ENCODE measurements around the gene GPR39.

GPR39 gene

GRCh38 chr2:132488491-132488890 is 71.9 kb downstream of the GPR39 start:
- Histone ChIP-seq H3F3A (ENCODE audit: insufficient read depth, low read length) (no peaks in the 10 kb centered on the region), H3K9ac (ENCODE audit: low read length) (no peak overlapping the region), H4K20me1 (ENCODE audit: insufficient read depth, low read length) (no peaks in the 10 kb centered on the region), H3K4me3 (ENCODE audit: low read length) (no peak overlapping the region), H3K9me2 (replicated peaks; ENCODE audit: insufficient read depth, low read length) (no peaks in the 10 kb centered on the region), H3K9me3 (replicated peaks; ENCODE audit: insufficient read depth, low read length) (no peaks in the 10 kb centered on the region), H2AFZ (ENCODE audit: low read length) (no peak overlapping the region), H3K4me1 (ENCODE audit: low read length) (no peaks in the 10 kb centered on the region), H3K36me3 (replicated peaks; ENCODE audit: insufficient read depth, low read length) (no peaks in the 10 kb centered on the region), H3K27me3 (replicated peaks; ENCODE audit: insufficient read depth, low read length) (no peaks in the 10 kb centered on the region), H3K4me2 (ENCODE audit: low read depth, low read length) (no peak overlapping the region), H3K27ac (ENCODE audit: low read length) (no peak overlapping the region), H3K79me2 (ENCODE audit: low read length) (no peaks in the 10 kb centered on the region)
- TF ChIP-seq EZH2phosphoT487 (IDR thresholded peaks at IDR 0.05; ENCODE audit: low read length) (no peak), EZH2 (optimal IDR thresholded peaks at IDR 0.05; ENCODE audit: low read depth, low read length) (no peak), CTCF (IDR thresholded peaks at IDR 0.05; ENCODE audit: low read length) (no peak)
- no peak for DNase-seq

- Histone ChIP-seq H4K20me1 (ENCODE audit: insufficient read depth, low read length) (no peaks in the 10 kb centered on the region), H3F3A (ENCODE audit: insufficient read depth, low read length) (no peaks in the 10 kb centered on the region), H3K4me1 (ENCODE audit: low read length) (no peaks in the 10 kb centered on the region), H2AFZ (ENCODE audit: low read length) (no peak overlapping the region), H3K9me3 (replicated peaks; ENCODE audit: insufficient read depth, low read length) (no peaks in the 10 kb centered on the region), H3K4me3 (ENCODE audit: low read length) (no peak overlapping the region), H3K27ac (ENCODE audit: low read length) (no peak overlapping the region), H3K79me2 (ENCODE audit: low read length) (no peaks in the 10 kb centered on the region), H3K9me2 (replicated peaks; ENCODE audit: insufficient read depth, low read length) (no peaks in the 10 kb centered on the region), H3K9ac (ENCODE audit: low read length) (no peak overlapping the region), H3K27me3 (replicated peaks; ENCODE audit: insufficient read depth, low read length) (no peaks in the 10 kb centered on the region), H3K4me2 (ENCODE audit: low read depth, low read length) (no peak overlapping the region), H3K36me3 (replicated peaks; ENCODE audit: insufficient read depth, low read length) (no peaks in the 10 kb centered on the region)
- TF ChIP-seq CTCF (IDR thresholded peaks at IDR 0.05; ENCODE audit: low read length) (no peak), EZH2phosphoT487 (IDR thresholded peaks at IDR 0.05; ENCODE audit: low read length) (no peak), EZH2 (optimal IDR thresholded peaks at IDR 0.05; ENCODE audit: low read depth, low read length) (no peak)
- DNase-seq, result no peak
Measured at GRCh38 chr2:132489150-132489549, 72.5 kb downstream of the GPR39 start.

- Histone ChIP-seq H2AFZ (ENCODE audit: low read length) (no peak overlapping the region), H3K4me2 (ENCODE audit: low read depth, low read length) (no peak overlapping the region), H3K27ac (ENCODE audit: low read length) (no peak overlapping the region), H3K27me3 (replicated peaks; ENCODE audit: insufficient read depth, low read length) (no peaks in the 10 kb centered on the region), H3K4me1 (ENCODE audit: low read length) (peaks cover 4% of the 10 kb centered on the region; the same call in 1 of the 2 replicates), H3K9ac (ENCODE audit: low read length) (no peak overlapping the region), H3K9me3 (replicated peaks; ENCODE audit: insufficient read depth, low read length) (no peaks in the 10 kb centered on the region), H3K9me2 (replicated peaks; ENCODE audit: insufficient read depth, low read length) (no peaks in the 10 kb centered on the region), H3K79me2 (ENCODE audit: low read length) (no peaks in the 10 kb centered on the region), H3K4me3 (ENCODE audit: low read length) (no peak overlapping the region), H4K20me1 (ENCODE audit: insufficient read depth, low read length) (no peaks in the 10 kb centered on the region), H3K36me3 (replicated peaks; ENCODE audit: insufficient read depth, low read length) (no peaks in the 10 kb centered on the region), H3F3A (ENCODE audit: insufficient read depth, low read length) (no peaks in the 10 kb centered on the region)
- no peak for TF ChIP-seq EZH2 (optimal IDR thresholded peaks at IDR 0.05; ENCODE audit: low read depth, low read length)
- TF ChIP-seq EZH2phosphoT487 (IDR thresholded peaks at IDR 0.05; ENCODE audit: low read length), result no peak
- TF ChIP-seq CTCF (IDR thresholded peaks at IDR 0.05; ENCODE audit: low read length), result no peak
- no peak for DNase-seq
Measured at GRCh38 chr2:132495881-132496280, 79.3 kb downstream of the GPR39 start.
